NCI-H524 treated with DMSO at 0.1 percent for 48 hours (cell line): Measurements from ENCODE around the gene ARL13B.
"Not testable (repeated sequence)": the region's sequence is repeated elsewhere in the genome, so short reads cannot be mapped to it uniquely, and the experiment has no call there.

Experiments
- DNase-seq: peaks from one replicate; lab custom pipeline; 2025; lab: John Stamatoyannopoulos, UW

Gene ARL13B

GRCh38 chr3:93979850-93980676 lies at the start of gene ARL13B:
TSS of gene ARL13B (plus strand) at chr3:93980155. CDS start at chr3:93980424, 269 bp downstream.
- DNase-seq = peak; percentile 99

- no peak for DNase-seq
Measured at GRCh38 chr3:93931597-93932229, 48.2 kb upstream of the ARL13B start.

- no peak for DNase-seq
Measured at GRCh38 chr3:93934366-93935046, 45.4 kb upstream of the ARL13B start.

GRCh38 chr3:93936549-93936948 lies 43.4 kb upstream of the ARL13B start:
- DNase-seq = no peak

- DNase-seq = not testable (repeated sequence)
Measured at GRCh38 chr3:93937485-93937884, 42.5 kb upstream of the ARL13B start.

- not testable (repeated sequence) for DNase-seq
Measured at GRCh38 chr3:93949958-93950357, 30.0 kb upstream of the ARL13B start.

- DNase-seq = no peak
Measured at GRCh38 chr3:93961026-93961425, 18.9 kb upstream of the ARL13B start.

GRCh38 chr3:93961489-93961888 lies 18.5 kb upstream of the ARL13B start:
- DNase-seq = no peak

- no peak for DNase-seq
Measured at GRCh38 chr3:93962798-93963197, 17.2 kb upstream of the ARL13B start.

- DNase-seq = not testable (repeated sequence)
Measured at GRCh38 chr3:93965106-93965505, 14.8 kb upstream of the ARL13B start.

- no peak for DNase-seq
Measured at GRCh38 chr3:93969443-93969842, 10.5 kb upstream of the ARL13B start.

GRCh38 chr3:93969997-93970396 lies 10.0 kb upstream of the ARL13B start:
- DNase-seq = no peak

GRCh38 chr3:93973131-93974126 lies 6.5 kb upstream of the ARL13B start, which contains the start of gene PROS1:
TSS of gene PROS1 (minus strand) at chr3:93973896. CDS start at chr3:93973749, 147 bp downstream.
- DNase-seq = peak; percentile 67

GRCh38 chr3:93981649-93982048 lies 1.7 kb downstream of the ARL13B start:
- no peak for DNase-seq

- no peak for DNase-seq
Measured at GRCh38 chr3:93983408-93983807, 3.5 kb downstream of the ARL13B start.

GRCh38 chr3:93984618-93985017 lies 4.7 kb downstream of the ARL13B start:
- no peak for DNase-seq

GRCh38 chr3:93988283-93988682 lies 8.3 kb downstream of the ARL13B start:
- DNase-seq = no peak

GRCh38 chr3:93988764-93989163 lies 8.8 kb downstream of the ARL13B start:
- DNase-seq = no peak

GRCh38 chr3:93989241-93989640 lies 9.3 kb downstream of the ARL13B start:
- no peak for DNase-seq

- DNase-seq = no peak
Measured at GRCh38 chr3:93991631-93992030, 11.7 kb downstream of the ARL13B start.

- DNase-seq = no peak
Measured at GRCh38 chr3:93992207-93992606, 12.3 kb downstream of the ARL13B start.
